Measurements from ENCODE around the gene ITGA8. TPM values are rescaled to one million over a fixed set of nuclear protein-coding genes. Genes with fewer than 3 reads are reported as not detected.
"Not testable (repeated sequence)": the region's sequence is repeated elsewhere in the genome, so short reads cannot be mapped to it uniquely, and the experiment has no call there.

Gene ITGA8
- total RNA-seq (2014; rRNA removed; shearing (Covaris generic)) = 0.06 TPM in 1 of 2 replicates, not detected in the other

DNA sequence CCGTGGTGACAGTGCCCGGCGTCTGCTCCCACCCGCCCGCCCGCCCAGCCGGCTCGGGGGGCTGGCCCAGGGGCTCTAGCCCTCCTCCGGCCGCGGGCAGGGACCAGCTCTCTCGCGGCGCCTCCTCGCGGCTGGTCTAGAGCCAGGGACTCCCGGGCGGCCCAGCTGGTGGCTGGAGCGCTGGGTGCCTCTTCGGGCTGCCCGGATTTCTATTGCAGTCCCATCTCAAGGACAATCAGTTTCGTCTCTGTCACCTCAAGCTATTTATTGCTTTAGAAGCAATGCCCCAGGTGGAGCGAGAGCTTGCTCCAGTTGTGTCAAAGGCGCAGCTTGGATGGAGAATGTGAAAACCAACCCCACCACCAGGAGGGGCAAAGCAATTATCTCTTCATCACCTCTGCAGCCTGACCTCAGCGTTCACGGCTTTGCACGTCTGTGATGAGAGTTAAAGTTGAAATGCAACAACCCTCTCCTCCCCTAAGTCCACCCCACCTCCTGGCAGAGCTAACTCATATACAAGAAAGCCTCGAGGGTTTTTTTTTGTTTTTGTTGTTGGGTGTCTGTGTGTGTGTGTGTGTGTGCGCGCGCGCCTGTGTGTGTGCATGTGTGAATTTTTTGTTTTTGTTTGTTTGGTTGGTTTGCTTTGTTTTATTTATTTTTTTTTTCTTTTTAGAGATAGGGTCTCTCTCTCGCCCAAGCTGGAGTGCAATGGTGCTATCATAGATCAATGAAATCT, at the start of gene ITGA8:
Gene ITGA8 (minus strand): TSS at position 24 of the 736 bp plus-strand sequence. CDS start 151 bp downstream, outside the sequence.
- no peak for DNase-seq (ENCODE audit: low read depth)

DNA sequence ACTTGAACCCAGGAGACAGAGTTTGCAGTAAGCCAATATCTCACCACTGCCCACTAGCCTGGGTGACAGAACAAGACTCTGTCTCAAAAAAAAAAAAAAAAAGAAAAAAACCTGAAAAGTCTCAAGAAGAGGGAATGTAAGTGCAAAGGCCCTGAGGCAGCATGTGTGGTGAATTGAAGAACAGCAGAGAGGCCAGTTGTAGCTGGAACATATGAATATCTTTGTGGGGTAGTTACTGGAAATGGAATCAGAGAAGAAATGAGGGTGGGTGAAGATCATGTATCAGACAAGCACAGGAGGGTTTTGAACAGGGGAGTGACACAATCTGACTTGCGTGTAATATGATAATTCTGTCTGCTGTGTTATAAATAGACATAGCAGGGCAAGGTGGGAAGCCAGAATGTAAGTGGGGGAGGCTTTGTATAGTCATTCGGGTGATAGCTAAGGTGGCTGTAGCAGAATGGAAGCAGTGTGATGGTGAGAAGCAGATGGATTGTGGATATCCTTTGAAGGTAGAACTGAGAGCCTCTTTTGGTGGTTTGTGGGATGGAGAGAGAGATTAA, 45.3 kb upstream of the ITGA8 start:
- DNase-seq (ENCODE audit: low read depth) = no peak

DNA sequence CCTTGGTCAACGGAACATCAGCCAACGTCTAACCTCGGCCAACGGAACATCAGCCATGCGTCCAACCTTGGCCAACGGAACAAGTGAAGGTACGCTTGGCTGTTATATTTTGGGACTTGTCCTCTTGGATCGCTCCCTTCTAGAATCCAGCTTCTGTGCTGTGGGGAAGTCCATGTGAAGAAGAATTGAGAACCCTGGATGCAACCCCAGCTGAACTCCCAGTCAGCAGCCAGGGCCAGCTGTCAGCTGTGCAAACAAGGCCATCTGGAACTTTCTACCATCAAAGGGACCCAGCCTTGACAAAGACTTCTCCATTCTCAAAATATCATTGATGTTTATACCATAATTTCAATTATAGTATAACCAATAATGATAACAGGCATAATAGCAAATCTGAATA, 43.3 kb upstream of the ITGA8 start:
- DNase-seq (ENCODE audit: low read depth) = no peak

DNA sequence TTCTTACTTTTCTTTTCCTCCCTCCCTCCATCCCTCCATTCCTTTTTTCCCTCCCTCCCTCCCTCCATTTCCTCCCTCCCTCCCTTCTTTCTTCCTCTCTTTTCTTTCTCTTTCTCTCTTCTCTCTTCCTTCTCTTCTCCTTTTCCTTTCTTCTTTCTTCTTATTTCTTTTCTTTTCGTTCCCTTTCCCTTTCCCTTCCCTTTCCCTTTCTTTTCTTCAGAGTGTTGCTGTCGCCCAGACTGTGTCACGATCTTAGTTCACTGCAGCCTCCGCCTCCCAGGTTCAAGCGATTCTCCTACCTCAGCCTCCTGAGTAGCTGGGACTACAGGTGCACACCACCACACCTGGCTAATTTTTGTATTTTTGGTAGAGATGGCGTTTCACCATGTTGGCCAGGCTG, 42.5 kb upstream of the ITGA8 start:
- not testable (repeated sequence) for DNase-seq (ENCODE audit: low read depth)

DNA sequence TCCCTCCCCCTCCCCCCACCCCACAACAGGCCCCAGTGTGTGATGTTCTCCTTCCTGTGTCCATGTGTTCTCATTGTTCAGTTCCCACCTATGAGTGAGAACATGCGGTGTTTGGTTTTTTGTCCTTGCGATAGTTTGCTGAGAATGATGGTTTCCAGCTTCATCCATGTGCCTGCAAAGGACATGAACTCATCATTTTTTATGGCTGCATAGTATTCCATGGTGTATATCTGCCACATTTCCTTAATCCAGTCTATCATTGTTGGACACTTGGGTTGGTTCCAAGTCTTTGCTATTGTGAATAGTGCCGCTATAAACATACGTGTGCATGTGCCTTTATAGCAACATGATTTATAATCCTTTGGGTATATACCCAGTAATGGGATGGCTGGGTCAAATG, 41.5 kb upstream of the ITGA8 start:
- not testable (repeated sequence) for DNase-seq (ENCODE audit: low read depth)

DNA sequence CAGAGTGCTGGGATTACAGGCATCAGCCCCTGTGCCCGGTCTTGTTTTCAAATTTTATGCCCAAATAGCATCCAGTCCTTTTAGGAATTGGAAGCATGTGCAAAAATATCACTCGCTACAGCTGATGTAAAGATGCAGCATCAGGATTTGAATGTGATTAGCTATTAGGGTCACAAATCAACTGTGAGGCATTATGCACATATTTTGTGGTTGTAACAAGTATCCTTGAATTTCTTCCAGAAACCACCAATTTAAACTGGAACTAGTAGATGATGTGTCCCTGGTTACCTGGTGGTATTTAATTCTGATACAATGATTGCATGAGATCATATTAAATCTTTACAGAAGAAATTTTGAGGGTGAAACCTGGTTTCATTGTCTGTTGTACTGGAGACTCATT, 41.0 kb upstream of the ITGA8 start:
- DNase-seq (ENCODE audit: low read depth) = no peak

DNA sequence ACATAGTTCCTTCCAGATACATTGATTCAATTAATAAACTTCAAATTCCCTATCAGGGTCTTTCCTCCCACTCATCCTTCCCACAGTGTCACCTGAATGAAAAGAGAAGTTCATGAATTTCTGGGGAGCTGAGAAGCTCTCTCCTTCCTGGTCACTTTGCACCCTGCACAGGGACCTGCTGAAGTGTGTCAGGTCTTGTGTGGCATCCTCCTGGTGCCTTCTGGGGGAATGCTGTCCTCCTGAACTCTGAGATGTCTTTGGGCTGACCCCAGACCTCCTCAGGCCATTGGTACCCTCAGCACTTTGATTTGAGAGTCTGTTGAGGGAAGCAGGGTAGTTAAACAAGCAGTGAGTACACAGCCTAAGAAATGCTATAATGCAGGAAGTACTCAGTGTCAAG, 39.5 kb upstream of the ITGA8 start:
- DNase-seq (ENCODE audit: low read depth) = no peak

DNA sequence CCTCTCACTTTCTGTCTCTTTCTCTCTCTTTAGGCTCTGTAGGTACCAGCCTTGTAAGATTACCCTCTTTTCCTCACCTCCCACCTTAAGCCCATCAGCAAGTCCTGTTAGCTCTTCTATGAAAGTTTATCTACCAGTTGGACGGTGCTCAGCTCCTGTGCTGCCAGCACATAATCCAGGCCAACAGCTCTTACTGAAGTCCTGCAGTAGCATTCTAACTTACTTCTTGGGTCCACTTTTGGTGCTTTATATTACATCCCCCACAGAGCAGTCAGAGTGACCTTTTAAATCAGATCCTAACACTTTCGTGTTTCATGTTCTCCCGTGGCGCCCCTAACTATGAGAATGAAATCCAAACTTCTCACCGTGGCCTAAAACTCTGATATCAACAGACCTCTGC, 38.9 kb upstream of the ITGA8 start:
- no peak for DNase-seq (ENCODE audit: low read depth)

DNA sequence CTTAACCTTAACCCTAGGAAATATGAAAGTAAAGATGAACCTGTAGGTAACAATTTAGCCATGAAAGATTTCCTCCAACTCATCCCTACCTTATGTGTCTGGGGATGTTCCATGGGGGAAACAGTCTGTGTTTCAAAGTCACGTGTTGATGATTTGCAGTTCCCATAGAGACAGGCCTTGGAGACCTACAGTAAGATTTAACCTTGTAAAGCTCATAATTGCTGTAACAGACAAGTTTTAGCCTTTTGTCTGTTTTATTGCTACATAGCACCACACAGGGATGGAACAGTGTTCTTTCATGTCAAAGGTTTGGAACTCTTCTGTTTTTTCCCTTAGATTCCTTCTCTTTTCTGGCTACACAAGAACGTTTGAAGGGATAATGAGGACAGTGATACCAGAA, 35.2 kb upstream of the ITGA8 start:
- DNase-seq (ENCODE audit: low read depth) = no peak

DNA sequence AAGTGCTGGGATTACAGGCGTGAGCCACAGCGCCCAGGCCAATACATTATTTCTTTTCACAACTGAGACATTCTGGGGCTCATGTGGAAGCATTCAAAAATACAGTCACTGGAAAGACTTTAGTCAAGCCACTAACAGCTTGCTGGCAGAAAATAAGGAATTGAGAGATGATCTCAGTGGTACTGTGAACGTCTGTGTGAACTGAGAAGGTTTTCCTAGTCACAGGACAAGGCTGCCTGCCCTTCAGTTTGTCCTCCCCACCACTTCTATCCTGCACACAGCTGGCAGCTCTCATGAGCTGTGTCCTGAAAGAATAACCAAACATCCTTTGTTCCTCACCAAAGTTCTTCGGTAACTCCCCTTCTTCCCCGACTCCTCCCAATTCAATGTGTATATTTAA, 31.3 kb upstream of the ITGA8 start:
- DNase-seq (ENCODE audit: low read depth) = no peak

DNA sequence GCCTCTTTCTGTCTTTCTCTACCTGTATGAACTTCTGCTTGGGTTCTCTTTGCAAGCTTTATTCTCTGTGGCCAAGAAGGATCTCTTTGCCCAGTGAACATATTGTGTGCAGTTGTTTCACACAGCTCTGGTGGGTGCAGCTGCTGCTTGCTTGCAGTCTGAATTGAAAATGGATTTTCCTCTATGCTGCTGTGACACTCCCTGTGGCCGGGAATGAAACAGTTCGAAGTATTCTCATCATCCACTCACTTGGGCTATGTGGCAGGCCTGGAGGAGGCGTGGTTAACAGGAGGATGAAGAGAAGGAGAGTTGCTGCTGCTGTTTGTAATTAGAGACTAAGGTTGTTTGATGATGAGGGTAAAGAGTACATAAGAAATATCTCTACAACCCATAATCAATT, 28.4 kb upstream of the ITGA8 start:
- no peak for DNase-seq (ENCODE audit: low read depth)

DNA sequence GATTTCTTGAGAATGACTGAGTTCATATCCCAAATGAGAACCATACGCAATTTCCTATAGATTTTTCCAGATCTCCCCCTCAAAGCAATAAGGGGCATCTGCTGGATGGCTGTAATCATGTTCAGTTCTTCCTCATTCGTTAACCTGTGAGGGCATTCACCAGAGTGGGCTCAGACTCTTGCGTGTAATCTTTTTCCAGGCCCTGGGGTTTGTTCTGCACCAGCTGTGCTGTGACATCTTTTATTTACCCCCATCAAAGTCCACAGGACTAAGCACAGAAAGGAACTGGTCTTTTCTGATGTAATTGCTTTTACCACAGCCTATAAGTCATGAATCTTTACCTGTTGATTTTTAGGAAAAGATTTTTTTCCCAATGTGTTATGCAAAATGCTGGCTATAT, 27.9 kb upstream of the ITGA8 start:
- no peak for DNase-seq (ENCODE audit: low read depth)

DNA sequence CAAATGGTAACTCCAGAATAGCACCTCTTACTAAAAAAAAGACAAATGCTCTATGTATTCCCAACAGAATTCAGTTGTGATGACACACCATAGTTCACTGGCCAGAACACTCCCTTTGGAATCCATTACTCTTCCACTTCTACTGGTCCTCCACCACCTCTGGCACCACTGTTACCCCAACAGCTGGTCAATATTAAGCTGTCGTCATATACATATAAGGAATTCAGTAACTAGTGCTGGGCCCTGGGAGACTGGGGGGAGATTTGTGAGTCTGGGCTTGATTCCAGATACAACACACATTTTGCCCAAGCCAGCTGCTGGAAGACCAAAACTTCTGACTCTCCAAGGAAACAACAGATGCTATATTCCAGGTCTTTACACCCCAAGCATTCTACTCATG, 26.0 kb upstream of the ITGA8 start:
- DNase-seq (ENCODE audit: low read depth) = no peak

DNA sequence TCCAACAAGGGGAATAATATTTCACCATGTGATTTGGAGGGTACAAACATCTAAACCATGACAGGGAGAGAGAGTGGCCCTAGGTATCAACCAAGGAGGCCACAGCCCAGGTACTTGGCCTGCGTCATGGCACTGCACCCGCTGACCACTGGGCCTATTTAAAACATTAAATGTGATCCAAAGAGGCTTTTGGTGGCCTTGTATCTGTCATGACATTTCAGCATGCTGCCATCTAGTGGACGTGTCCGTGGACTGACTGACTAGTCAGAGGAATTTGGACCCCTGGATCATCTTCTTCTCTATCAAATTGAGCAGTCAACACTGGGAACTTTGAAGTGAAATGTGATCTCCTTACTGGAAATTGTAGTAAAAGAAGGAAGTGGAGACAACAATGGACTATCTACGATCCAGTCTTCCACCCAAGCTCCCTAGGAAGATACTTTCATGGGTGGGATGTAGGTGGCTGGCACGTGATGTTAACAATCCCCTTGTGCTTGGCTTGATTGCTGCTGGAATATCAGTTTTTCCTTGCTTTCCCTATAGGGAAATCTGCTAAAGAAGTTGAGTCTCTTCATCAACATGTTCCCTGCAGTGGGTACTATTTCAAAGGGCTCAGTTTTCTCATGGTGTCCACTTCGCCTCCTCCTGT, 24.6 kb upstream of the ITGA8 start:
- peak; percentile 54 for DNase-seq (ENCODE audit: low read depth)

DNA sequence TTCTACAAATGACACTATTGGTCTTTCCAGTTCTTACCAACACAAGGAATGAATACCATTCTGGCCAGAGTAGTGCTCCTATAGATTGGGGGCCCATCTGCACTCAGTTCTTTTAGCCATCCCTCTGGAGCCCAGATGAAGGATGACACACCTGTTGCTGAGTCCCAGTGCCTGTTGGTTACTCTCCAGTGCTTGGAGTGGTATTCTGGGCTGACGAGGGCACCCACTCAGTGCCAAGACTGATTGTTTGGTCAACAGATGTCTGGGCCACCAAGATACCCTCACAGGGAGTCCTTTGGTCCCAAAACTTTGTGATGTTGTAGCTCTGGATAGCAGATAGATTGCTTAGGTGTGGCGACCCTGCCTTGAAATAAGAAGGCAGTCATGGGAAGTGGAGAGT, 23.7 kb upstream of the ITGA8 start:
- DNase-seq (ENCODE audit: low read depth) = no peak

DNA sequence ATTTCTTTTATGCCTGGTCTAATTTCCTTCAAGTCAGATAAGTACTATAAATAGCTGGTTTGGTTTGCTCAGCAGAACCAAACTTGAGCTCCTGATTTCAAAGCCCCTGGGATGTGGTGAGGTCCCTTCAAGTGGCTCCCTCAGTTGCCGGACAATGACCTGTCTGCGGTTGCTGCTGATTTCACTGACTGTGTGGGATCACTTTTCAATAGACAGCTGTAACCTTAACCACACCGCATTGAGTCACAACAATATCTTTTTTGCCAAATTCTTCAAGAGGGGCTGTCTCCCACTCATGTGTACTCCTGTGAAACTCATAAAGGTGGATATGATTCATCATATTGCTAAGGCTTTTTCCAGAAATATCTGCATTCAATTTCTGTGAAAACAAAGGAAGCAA, 23.1 kb upstream of the ITGA8 start:
- peak; percentile 52 for DNase-seq (ENCODE audit: low read depth)

DNA sequence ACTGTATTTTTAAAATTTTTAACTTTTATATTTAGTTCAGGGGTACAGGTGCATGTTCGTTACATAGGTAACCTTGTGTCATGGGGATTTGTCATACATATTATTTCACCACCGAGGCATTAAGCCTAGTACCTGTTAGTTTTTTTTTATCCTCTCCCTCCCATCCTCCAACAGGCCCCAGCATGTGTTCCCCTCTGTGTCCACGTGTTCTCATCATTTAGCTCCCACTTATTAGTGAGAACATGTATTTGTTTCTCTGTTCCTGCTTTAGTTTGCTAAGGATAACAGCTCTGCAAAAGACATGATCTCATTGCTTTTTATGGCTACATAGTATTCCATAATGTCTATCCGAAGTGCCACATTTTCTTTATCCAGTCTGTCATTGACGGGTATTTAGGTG, 22.4 kb upstream of the ITGA8 start:
- DNase-seq (ENCODE audit: low read depth) = no peak

DNA sequence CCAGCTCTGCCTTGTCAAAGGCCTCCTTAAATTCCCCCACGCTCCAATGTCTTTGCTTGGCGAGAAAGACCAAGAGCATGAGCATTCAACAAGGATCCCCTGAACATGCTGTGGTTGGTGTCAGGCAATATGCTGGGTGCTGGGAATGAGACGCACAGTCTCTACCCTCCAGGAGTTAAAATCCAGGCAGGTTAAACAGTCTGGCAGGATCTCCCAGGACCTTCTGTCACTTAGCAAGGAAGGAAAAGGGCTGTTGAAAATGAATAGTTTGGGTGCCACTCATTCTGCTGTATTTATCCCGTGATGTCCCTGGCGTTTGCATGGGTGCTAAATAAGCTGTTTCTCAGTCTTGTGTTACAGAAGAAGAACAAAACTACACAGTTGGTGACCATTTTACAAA, 21.9 kb upstream of the ITGA8 start:
- no peak for DNase-seq (ENCODE audit: low read depth)

DNA sequence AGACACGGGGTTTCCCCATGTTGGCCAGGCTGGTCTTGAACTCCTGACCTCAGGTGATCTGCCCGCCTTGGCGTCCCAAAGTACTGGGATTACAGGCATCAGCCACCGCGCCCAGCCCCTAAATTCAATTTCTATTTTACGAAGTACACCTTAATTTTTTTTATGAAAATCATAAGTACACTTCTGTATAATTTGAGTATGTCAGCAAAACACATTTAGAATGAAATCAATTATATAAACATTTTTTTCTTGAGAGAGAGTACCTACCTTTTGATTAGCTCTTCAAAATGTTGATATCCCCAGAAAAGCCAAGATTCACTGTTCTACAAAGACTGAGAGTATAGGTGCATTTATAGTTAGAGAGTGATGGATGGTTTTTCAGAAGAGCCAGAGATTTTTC, 20.5 kb upstream of the ITGA8 start:
- no peak for DNase-seq (ENCODE audit: low read depth)

DNA sequence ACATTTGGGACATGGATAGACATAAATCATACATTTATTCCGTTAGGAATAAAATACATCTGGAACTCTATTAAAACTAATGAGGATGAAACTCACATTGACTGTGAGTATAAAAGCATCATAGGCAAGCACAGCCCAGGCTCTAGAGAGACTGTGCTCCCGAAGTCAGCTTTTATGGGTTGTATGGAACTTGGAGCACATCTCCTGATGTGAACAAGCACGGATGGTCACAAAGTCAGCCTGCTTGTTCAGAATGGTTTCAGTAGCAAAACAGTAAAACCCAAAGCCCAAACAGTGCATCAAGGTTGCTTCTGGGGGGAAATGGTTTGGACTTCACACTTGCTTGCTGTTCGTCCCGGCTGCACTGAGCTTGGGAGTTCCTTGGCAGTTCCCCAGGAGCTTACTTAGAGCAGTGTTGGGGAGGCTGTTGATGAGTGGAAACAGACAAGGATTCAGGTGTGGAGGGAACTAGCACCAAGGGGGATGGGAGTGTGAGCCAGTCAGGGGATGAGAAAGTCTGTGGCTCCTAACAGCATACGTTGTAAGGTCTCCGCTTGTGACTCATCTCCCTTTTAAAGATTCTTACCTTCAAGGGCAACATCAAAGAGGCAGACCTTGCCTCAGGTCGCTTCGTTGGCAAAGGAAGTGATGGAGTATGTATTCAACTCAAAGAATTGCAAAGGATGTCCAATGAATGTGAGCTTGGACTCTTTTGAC, 19.7 kb upstream of the ITGA8 start:
- DNase-seq (ENCODE audit: low read depth) = no peak

DNA sequence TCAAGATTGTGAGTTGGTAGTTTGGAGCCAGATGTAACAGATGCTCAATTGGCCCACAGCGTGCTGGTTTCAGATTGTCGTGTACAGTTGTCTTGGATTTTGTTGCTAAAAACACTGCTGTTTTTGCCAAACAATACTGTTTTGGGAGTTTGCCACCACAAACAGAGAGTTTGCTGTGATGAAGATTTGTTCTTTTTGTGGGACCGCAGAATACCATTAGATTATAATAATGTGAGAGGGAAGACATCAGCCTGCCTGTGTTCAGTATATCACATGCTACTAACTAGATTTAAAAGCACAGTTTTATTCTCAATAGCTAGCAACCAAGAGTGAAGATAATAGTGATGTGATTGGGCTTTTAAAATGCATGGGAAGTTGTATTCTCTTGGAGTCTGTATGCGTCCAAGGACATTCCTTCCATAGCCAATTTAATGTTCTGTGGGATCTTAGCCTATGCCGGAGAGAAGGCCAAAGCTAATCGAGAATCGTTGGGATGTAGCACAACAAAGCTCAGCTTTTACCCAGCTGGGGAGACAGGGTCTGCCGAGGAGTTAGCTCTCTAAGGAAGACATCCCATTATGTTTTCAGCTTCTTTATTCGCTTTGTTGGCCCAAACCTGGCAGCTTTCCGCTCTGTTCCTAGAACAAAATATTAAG, 18.7 kb upstream of the ITGA8 start:
- DNase-seq (ENCODE audit: low read depth) = no peak

DNA sequence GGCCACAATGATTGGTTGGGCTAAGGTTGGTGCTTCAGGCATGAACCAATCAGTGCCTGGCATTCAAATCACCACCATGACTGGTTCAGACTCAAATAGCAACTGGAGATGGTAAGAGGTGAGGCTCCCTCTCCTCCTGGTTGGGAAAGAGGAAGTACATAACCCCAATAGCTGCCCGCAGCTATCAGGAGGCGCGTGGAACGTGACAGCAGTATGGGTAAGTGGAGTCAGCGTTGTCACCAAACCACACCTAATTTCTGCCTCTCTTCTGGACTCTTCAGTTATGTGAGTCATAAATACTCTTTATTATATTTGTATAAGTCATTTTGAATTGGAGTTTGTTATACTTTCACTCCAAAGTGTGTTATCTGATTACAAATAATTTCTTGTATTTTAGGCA, 17.9 kb upstream of the ITGA8 start:
- DNase-seq (ENCODE audit: low read depth) = no peak

All from Daoy (cell line).